ENCODE measurements around the gene TMPRSS13.
A peak's percentile ranks its signal among the peaks of the same experiment; 100 is the strongest.

The TMPRSS13 gene

DNA sequence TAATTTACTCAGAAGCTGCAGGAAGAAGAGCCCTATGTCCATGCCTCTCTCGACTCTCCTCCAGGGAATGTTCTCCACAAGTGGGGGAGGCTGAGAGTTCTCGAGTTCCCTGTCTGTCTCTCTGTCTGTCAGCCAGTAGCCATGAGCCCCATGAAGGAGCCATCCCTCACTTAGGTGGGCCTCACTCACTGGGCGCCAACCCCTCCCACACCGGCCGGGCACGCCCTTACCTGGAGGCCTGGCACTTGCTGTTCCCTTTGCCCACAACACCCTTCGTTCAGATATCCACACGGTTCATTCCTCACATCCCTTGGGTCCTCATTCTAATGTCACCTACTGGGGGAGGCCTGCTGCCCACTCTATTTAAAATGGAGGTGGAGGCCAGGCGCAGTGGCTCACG lies 42.8 kb upstream of the TMPRSS13 start:
- no peak for TF ChIP-seq CTCF (conservative IDR thresholded peaks at IDR 0.05)
- H3K27ac ChIP-seq: peak overlapping the region; percentile 74

DNA sequence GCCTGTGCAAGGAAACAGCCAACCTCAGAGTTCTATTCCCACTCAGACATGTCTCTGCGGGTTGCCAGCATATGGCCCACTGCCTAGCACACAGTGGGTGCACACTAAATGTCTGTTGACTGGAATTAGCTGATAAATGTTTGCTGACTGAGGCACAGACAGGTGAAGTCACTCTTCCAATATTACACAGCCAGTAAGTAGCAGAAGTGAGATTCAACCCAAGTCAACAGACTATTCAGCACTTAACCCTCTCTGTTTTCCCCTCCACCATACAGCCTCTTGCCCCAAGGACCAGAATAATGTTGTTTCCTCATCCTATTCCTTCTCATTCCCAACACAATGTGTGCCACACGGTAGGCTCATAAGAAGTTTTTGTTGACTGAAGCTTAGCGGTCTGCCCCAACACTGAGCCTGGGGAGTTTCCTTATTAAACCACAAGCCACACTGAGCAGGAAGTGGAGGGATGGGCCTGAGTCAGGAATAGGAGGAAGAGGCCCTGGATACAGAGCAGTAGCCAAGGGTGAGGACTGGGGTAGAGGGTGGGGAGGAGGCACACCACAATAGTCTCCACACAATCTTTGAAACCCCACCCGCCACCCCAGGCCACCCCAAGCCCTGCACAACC lies 41.3 kb upstream of the TMPRSS13 start:
- TF ChIP-seq CTCF (conservative IDR thresholded peaks at IDR 0.05): no peak
- H3K27ac ChIP-seq: no peak overlapping the region

DNA sequence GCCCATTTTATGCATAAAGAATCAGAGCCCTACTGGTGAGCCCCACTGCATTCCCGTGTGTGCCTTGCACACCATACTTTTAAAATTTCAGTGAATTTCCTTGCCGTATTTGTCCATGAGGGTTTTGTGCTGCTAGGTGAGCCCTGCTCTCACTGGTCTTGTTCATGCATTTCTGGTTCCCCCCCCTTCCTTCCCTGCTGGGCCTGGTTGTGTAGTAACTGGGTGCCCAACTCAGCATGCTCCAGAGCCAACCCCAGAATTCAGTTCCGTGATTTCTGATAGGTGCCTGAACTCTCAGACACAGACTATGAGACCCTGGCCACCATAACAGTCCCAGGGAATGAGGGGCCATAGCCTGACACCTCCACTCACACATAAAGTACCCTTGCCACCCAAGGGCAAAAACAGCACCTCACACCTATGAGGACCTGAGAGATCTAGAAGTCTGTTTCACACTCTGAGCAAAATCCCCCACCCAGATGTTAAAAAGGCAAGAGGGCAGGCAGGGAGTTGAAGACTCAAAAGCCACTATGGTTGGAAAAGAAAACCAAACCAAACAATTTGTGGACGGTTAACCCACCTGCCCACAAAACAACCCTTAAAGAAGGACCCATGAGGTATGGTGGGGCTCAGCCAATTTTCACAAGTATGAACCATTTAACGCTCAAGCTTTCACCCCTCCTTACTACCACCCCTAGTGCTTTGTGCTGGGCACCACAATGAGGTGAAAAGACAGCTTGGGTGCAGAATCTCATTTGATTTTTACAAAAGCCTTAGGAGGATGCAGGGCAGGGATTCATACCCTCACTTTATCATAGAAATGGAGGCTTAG lies 40.2 kb upstream of the TMPRSS13 start:
- no peak for TF ChIP-seq CTCF (conservative IDR thresholded peaks at IDR 0.05)
- no peak overlapping the region for H3K27ac ChIP-seq

GRCh38 chr11:117966908-117967307 lies 37.7 kb upstream of the TMPRSS13 start:
- H3K27ac ChIP-seq: no peak overlapping the region
- TF ChIP-seq CTCF (conservative IDR thresholded peaks at IDR 0.05): no peak

GRCh38 chr11:117962826-117963225 lies 33.6 kb upstream of the TMPRSS13 start:
- H3K27ac ChIP-seq: no peak overlapping the region
- no peak for TF ChIP-seq CTCF (conservative IDR thresholded peaks at IDR 0.05)

DNA sequence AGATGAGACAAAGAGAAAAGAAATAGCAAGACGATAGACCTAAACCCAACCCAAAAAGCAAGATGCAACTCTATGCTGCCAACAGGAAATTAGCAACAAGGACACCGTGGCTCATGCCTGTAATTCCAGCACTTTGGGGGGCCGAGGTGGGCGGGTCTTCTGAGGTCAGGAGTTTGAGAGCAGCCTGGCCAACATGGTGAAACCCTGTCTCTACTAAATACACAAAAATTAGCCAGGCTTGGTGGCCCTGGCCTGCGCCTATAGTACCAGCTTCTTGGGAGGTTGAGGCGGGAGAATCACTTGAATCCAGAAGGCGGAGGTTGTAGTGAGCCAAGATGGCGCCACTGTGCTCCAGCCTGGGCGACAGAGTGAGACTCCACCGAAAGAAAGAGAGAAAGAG lies 32.7 kb upstream of the TMPRSS13 start:
- H3K27ac ChIP-seq: no peak overlapping the region
- no peak for TF ChIP-seq CTCF (conservative IDR thresholded peaks at IDR 0.05)

- no peak for TF ChIP-seq CTCF (conservative IDR thresholded peaks at IDR 0.05)
- H3K27ac ChIP-seq: no peak overlapping the region
Measured at GRCh38 chr11:117960406-117960805, 31.2 kb upstream of the TMPRSS13 start.
